ENCODE results near the gene ZDHHC6.

Gene ZDHHC6

DNA sequence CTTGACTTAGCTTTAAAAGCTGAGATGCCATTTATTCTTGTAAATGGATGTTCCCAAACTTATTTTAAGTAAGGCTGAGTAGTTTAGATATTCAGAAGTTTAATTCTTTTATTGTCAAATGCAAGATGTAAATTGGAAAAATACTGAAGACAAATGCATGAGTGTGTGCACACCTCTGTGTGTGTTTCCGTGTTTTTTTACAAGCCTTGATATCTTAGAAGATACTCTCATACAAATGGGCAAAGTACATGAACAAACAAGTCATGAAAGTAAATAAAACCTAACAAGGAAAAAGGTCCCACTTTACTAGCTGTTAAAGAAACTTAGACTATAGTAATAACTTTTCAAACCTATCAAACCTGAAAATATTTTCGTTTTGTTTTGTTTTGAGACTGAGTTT is 43.8 kb downstream of the ZDHHC6 start:
- no peak for DNase-seq (ENCODE audit: low spot score)
- TF ChIP-seq, protein P1, sequence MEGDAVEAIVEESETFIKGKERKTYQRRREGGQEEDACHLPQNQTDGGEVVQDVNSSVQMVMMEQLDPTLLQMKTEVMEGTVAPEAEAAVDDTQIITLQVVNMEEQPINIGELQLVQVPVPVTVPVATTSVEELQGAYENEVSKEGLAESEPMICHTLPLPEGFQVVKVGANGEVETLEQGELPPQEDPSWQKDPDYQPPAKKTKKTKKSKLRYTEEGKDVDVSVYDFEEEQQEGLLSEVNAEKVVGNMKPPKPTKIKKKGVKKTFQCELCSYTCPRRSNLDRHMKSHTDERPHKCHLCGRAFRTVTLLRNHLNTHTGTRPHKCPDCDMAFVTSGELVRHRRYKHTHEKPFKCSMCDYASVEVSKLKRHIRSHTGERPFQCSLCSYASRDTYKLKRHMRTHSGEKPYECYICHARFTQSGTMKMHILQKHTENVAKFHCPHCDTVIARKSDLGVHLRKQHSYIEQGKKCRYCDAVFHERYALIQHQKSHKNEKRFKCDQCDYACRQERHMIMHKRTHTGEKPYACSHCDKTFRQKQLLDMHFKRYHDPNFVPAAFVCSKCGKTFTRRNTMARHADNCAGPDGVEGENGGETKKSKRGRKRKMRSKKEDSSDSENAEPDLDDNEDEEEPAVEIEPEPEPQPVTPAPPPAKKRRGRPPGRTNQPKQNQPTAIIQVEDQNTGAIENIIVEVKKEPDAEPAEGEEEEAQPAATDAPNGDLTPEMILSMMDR (IDR thresholded peaks at IDR 0.05; ENCODE audit: extremely low read depth, missing control alignments): no peak

DNA sequence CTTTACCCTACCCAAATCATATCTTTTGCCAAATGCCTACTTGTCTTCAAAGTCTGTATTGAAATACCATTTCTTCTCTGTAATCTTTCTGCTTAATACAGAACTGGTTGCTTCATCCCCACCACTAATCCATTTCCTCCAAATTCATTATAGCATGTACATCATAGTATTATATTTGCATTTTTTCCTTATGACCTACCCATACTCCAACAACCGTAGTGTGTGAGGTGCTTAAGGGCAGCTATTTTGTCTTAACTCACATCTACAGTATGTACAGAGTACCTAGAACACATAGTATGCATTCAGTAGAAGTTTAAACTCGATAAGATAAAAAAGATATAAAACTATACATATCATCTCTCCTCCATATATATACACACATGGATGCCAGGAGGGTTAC is 49.1 kb downstream of the ZDHHC6 start:
- no peak for DNase-seq (ENCODE audit: low spot score)
- TF ChIP-seq, protein P1 (IDR thresholded peaks at IDR 0.05; ENCODE audit: extremely low read depth, missing control alignments): no peak

DNA sequence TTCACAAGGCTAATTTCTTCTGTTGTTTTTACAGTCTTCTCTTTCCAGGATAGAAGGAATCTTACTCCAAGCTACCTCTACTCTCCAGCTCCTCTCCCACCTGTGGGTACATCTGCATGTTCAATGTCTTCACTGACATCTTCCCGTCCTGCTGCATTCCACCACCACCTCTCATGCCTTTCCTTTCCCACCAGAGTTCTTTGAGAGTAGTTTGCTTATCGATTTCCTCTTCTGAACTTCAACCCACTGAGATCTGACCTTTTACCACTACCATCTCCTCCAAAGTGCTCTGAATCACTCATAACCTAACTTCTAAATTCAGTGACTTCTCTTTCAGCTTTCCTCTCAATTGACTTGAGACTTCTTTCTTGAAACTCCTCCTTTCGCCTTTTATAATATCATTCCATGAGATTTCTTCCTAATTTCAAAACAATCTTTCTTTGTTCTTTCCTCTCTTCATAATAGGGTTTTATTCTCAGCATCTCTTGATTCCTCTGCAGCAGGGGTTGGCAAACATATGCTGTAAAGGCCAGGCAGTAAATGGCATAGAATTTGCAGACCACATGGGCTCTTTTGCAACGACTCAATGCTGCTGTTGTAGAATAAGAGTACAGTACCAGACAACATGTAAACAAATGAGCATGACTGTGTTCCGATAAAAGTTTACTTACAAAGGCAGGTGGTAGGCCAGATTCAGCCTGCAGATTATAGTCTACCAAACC is 50.7 kb downstream of the ZDHHC6 start:
- DNase-seq (ENCODE audit: low spot score): no peak
- TF ChIP-seq, protein P1 (IDR thresholded peaks at IDR 0.05; ENCODE audit: extremely low read depth, missing control alignments): no peak

DNA sequence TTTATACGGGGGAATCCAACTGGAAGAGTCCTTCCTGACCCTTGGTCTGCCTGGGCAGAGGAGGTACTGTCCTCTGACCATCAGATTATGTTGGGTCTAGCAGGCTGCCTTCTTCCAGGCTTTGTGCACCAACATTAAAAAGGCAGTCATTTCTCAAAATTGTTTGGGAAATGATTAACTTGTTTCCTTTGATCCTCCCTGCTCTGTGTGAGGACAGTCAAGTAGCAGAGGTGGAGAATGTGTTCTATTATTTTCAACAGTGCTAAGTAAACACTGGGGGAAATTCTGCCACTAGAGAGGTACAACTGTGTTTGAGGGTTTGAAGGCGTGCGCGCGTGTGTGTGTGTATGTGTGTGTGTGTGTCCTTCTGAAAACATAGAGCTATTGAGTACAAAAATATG is 52.2 kb downstream of the ZDHHC6 start:
- DNase-seq (ENCODE audit: low spot score): no peak
- TF ChIP-seq, protein P1 (IDR thresholded peaks at IDR 0.05; ENCODE audit: extremely low read depth, missing control alignments): no peak

DNA sequence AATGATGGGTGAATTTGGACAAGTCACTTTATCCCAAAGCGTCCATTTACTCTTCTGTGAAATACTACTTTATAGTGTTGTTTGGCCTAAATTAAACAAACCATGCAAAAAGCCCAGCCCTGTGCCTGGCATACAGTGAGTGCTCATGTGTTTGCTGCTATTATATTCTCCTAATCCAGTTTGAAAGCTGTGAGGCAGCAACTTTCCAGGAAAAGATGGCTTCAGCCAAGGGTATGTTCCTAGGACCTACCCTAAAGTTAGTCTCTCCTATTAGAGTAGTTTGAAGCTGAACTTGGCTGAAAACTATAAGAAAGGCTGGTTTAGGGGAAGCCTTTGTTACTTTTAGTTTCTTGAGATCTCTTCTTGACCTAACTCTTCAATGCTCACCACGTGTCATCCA is 52.9 kb downstream of the ZDHHC6 start:
- TF ChIP-seq, protein P1 (IDR thresholded peaks at IDR 0.05; ENCODE audit: extremely low read depth, missing control alignments): no peak
- no peak for DNase-seq (ENCODE audit: low spot score)

DNA sequence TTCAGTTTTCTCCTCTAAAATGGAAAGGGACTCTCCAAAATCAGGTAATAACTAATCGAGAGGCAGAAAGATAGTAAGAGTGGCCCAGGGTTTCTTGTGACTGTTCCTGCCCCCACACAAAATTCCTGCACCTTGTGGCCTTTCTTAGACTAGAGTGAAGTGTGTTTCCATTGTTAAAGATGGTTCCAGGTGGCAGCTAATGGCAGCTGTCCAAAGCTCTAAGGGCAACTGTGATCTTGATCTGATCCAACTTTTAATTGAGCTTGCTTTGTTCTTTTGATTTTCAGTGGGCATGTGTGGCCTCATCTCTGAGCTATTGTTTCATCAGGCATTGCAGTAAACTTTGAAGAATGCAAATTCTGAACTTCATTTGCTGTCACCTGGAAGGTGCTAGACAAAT is 53.4 kb downstream of the ZDHHC6 start:
- TF ChIP-seq, protein P1 (IDR thresholded peaks at IDR 0.05; ENCODE audit: extremely low read depth, missing control alignments): no peak
- DNase-seq (ENCODE audit: low spot score): no peak

DNA sequence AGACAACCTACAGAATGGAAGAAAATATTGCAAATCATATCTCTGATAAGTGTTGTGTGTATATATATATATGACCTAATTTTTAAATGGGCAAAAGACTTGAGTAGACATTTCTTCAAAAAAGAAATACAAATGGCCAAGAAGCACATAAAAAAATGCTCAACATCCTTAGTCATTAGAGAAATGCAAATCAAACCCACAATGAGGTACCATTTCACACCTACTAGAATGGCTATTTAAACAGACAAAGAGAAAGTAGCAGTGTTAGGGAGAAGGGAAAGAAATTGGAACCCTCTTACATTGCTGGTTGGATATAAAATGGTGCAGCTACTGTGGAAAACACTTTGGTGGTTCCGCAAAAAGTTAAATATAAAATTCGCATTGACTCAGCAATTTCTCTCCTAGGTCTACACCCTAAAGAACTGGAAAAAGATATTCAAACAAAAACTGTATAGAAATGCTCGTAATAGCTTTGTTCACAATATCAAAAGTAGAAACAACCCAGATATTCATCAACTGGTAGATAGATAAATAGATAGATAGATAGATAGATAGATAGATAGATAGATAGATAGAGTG is 56.5 kb downstream of the ZDHHC6 start:
- DNase-seq (ENCODE audit: low spot score): no peak
- TF ChIP-seq, protein P1 (IDR thresholded peaks at IDR 0.05; ENCODE audit: extremely low read depth, missing control alignments): no peak
